WI38 (cell line): ENCODE results near the gene FZD7.

ENCODE experiments used
- H3K4me3 ChIP-seq: 2 replicates; pipeline ENCODE4 v1.5.1; 2011; ENCODE audit warnings: low read depth, mild to moderate bottlenecking, control low read depth, low read length
- TF ChIP-seq, protein P1 (sequence below): IDR thresholded peaks from 2 replicates; pipeline ENCODE4 v1.5.1; 2012; ENCODE audit warnings: low read depth, mild to moderate bottlenecking, control low read depth, low read length

FZD7 gene

DNA sequence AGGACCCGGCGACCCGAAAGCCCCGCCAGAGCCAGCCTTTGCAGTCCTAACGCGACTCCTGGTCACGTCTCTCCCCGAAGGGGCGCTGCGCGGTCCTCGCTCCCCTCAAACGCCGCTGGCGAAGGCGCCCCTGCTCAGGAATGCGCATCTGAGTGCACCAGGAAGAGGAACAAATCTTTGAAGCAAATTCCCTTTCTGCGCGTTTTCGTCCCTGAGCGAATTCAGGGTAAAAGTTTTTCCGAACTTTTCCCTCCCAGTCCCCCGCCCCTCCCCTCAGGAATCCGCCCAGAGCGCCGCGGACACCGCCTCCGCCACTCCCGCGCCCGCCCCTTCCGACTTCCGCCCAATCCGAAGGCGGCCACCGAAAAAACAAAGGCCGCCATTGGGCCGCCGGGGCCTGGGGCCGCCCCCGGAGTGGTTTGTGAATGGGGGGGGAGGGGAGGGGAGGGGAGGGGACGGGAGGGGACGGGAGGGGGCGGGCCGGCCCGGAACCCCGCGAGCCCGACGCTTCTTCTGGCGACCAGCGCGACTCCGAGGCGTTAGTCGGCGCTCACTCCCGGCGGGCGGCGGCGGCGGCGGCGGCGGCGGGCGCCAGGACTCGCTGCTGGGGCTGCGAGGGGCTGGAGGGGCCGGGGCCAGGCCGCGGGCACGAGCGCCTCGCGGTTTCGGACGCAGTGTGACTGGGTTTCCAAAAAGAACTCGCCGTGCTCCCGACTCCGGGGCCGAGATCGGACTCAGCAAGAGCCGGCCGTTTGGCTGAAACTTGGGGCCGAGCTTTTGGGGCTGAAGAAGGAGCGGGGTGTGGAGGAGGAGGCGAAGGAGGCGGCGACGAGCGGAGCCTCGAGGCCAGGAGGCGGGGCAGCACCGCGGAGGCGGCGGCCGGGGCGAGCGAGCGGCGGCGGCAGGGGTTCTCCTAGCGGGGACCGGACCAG, at the start of gene FZD7:
FZD7 (plus strand) TSS at position 539 of the 932 bp plus-strand sequence. CDS start 793 bp downstream, outside the sequence.
- H3K4me3 ChIP-seq = peak within 1 kb of the TSS; percentile 93
- TF ChIP-seq, protein P1, sequence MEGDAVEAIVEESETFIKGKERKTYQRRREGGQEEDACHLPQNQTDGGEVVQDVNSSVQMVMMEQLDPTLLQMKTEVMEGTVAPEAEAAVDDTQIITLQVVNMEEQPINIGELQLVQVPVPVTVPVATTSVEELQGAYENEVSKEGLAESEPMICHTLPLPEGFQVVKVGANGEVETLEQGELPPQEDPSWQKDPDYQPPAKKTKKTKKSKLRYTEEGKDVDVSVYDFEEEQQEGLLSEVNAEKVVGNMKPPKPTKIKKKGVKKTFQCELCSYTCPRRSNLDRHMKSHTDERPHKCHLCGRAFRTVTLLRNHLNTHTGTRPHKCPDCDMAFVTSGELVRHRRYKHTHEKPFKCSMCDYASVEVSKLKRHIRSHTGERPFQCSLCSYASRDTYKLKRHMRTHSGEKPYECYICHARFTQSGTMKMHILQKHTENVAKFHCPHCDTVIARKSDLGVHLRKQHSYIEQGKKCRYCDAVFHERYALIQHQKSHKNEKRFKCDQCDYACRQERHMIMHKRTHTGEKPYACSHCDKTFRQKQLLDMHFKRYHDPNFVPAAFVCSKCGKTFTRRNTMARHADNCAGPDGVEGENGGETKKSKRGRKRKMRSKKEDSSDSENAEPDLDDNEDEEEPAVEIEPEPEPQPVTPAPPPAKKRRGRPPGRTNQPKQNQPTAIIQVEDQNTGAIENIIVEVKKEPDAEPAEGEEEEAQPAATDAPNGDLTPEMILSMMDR = no peak

DNA sequence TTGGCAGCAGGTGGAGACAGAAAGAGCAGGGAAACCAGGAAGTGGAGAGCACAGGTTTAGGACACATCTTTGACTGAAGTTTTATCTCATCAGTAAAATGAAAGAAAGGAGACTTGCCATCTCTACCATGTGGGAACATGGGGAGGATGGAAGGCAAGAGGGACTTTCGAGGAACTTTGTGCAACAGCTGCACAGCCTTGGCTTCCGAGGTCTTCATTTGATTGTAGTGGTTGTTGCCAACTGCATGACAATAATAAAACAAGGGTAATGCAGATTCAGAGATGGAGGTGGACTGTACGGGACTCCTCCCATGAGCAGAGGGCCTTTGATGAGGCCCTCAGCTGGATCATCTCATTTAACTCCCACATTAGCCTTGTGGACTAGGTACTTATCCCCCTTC, 49.3 kb upstream of the FZD7 start:
- no peak overlapping the region for H3K4me3 ChIP-seq
- TF ChIP-seq, protein P1 = no peak

DNA sequence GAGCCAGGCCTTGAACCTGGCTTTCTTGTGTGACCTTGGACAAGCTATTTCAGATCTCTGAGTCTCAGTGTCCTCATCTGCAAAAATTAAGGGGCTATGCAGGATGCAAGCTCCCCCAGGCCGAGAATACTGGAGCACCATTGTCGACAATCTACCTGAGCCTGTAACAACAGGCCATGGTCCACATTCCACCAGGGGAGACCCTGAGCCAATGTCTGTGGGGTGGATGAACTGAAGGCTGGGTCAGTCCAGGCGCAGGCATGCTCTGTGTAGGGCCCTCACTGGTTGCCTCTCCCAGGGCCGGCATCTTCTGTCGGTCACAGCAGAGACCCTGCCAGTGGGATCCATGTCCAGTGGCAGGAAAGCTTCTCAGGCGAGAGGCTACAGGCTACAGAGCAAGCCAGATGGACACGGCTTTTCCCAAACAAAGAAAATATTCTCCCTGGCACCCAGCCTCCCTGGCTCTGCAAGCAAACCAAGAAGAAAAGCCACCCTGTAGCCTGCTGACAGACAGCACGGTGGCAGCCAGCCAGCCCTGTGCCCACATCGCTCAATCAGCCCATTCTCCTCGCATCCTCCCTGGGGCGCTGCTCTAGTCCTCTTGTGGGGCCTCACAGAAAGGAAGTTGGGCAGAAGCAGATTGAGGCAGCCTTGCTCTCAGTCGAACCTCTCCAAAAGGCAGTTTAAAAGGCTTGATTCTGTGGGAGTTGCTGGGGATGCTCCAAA, 48.7 kb upstream of the FZD7 start:
- TF ChIP-seq, protein P1 = no peak
- H3K4me3 ChIP-seq = no peak overlapping the region

DNA sequence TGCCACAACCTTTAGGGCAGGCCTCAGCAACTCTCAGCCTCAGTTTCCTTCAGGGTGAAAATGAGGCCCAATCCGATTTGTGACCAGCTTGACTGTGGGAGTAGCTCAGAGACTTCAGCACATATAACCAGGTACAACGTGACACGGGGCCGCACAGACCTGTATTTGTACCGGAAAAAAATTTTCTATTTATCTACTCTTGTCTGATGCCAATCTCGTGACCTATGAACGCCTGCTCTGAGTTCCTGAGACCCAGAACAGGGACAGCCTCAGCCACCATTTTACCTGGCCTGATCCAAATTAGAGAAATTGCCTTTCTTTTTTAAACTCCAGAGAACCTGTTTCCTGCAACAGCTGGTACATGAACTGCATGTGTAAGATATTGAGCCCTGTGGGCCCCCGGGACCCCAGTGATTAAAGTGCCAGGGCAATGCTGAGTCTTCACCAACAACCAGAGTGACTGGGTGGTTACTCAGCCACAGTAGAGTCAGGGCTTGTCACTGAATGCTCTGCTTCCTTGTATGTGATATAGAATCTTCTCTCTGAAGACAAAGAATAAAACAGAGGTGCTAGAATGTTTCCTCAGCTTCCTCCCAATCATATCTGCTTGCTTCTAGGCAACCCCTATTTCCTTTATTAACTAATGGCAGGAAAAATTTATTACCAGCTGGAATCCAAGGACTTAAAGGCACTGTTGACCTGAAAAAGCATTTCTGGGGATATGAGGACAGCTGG, 47.8 kb upstream of the FZD7 start:
- H3K4me3 ChIP-seq = no peak overlapping the region
- TF ChIP-seq, protein P1 = no peak

DNA sequence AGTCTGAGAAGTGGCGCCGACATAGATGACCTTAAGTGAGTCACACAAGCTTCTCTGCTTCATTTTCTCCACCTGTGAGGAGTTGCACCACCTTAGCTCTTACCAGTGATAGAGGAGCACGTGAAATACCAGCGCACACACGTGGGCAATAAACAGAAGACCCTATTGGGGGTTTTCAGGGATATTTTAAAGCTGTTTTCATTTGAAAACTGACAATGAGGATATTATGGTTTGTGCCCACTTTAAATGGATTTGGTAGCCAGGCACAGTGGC, 47.3 kb upstream of the FZD7 start:
- TF ChIP-seq, protein P1 = no peak
- no peak overlapping the region for H3K4me3 ChIP-seq

DNA sequence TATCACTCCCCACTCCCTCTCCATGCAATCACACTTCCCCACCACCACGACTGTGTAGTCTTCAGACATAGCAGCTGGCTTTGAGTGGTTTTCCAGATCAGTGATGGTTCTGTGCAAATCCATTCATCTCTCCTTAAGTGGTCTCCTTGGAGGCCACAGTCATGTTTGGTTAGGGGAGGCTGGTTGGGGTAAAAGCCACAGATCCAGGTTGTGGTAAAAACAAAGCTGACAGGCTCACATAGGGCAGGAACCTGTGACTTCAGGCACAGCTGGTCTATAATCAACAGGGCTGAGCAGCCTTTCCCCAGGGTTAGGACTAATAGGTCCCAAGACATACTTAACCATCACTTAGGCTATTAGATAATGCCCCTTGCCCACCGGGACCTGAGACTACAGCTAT, 46.2 kb upstream of the FZD7 start:
- no peak overlapping the region for H3K4me3 ChIP-seq
- TF ChIP-seq, protein P1 = no peak
